NCI-H2227 treated with DMSO at 0.1 percent for 48 hours (cell line): Measurements from ENCODE around the gene STRA8.
A peak's percentile ranks its signal among the peaks of the same experiment; 100 is the strongest.
"Not testable (repeated sequence)": the region's sequence is repeated elsewhere in the genome, so short reads cannot be mapped to it uniquely, and the experiment has no call there.

ENCODE experiments used
- DNase-seq: peaks from one replicate; lab custom pipeline; 2025; lab: John Stamatoyannopoulos, UW

STRA8 gene

DNA sequence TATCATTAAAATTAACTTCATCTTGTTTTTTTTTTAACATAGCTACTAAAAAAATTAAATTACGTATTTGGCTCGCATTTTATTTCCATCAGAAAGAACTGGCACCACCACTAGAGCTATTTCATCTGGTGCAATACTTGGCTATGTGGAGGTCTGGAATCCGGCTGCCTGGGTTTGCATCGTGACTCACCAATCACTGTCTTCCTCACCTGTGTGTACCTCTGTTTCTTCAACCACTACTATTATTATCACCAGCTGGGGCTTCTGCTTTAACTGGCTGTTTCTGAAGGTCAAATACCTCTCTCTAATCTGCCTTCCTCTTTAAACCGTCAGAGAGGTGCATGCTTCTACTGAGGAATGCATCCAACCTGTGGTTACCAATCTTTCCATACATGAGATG, 28.8 kb upstream of the STRA8 start:
- DNase-seq = no peak

DNA sequence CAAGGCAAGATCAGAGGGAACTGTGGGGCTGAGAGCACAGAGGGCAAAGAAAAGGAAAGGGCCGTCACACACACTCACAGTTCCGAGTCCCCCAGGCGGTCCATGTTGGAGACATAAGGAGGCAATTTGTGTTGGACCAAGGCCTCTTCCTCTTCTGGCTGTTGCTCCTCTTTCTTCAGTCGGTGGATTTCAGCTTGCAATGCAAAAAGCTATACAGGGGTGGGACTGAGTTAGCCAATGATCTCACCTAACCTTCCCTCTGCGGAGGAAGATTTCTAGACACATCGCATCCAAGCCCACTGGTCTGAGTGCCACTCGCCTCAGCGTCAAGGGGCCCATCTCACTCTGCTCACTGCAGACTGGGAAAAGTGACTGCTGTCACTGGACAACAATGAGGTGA, 27.8 kb upstream of the STRA8 start:
- no peak for DNase-seq

DNA sequence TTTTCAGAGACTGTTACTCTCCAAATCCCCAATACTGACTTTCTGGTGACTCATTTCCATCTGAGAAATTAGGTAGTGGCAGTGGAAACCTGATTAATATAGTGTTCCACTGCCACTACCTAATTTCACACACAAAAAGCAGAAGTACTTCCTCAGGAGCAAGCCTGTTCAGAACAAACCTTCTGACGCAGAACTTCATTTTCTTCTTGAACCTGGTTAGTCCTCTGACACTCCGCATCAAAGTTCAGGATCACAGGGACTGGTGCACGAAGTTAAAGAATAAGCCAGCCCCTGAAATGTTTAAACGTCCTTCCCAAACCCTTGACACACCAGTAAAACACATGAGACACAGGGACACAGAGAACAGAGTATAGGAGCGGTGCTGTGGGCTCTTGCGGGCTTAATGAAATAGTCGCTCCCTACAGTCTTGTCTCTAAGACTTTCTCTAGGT, 26.7 kb upstream of the STRA8 start:
- no peak for DNase-seq

DNA sequence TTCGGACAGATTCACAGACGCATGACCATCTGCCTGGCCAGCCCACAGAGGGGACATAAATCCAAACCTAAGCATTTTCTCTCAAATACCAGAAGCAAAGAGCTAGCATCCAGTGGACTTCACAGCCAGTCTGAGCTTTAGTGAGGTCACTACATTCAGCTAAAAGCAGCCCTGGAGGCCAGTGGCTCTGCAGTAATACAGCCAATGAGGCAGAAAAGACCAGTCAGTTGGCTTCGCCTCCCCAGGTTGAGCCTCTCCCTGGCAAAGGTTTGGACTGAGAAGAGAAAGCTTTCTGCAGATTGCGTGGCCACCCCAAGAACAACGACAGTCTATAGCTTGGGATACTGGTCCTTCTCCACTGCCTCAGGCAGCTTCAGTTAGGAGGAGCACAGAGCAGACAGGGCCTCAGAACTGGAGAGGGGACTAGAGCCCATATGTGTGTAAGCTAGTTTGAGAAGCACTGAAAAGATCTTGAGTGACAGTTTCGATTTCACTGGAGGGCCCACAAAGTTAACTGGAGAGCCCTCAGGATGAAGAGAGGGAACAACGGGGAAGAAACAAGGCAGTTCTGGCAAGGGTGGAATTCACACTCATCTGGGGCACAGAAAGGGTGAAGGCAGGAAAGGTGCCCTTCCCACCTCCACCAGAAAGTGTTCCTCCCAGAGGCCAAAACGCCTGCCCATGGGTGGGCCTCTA, 26.1 kb upstream of the STRA8 start:
- no peak for DNase-seq

DNA sequence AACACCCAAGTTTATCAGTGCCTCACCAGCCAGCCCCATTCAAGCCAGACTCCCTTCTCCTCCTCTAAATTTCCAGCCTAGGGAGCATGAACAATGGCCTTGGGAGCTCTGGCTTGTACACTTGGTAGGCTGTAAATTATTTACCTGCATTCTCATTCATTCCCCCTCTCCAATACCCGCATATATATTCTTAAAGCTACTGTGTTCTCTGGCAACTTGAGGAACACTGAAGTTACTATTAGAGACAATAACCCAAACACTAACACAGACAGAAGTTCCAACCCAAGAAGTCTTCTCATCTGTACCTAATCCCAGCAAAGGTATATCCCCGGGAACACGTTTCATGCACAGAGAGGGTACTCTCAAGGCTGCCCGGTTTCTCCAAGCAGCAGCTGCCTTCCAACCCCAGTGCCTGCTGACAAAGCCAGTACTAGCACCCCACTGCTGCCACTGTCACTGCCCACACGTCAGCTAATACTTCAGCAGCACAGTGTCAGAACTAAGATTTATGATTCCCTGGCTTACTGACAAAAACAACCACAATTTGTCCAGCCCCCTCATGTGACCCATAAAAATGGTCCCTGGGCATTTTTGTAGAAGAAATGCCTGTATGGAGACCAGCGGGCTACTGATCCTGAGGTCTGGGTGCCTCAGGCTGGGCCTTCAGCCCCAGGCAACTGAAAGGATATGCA, 25.4 kb upstream of the STRA8 start:
- DNase-seq = no peak

DNA sequence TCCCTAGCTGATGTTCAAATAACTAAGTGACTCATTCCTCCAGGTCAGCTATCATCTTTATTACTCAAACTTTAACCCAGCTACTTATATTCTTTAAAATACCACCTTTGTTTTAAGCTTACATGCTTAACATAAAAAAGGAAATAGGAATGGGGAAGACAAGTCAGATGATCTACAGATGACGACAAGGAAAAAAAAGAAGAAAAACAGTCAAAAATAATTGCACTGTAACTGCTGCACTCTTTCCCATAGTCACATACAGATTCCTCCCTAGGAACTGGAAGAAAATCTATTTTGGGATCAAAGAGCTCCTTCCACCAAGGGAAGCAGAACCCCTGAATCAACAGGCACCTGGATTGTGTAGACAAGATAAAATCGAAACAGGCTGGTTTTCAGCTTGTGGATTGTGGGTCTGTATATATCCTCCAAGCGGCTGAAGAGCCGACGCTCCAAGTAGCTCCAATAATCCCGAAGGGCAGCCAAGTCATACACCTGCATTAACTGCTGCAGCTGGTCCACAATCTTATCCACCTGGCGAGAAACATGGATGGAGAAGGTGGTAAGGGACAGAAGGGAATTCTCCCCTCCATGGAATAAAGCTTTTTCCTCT, 24.3 kb upstream of the STRA8 start:
- DNase-seq = no peak

DNA sequence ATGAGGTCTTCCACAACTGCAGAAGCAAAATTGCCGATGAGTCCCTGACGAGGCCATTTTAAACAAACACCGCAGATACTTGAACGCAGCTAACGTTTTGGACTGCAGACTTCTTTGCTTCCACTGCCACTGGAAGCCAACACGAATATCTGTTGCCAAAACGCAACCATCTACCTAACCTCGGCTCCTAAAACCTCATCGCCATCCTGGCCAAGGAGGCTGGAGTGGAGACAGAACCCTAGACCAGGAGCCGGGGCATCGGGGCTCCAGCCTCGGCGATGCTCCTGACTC, 22.8 kb upstream of the STRA8 start:
- no peak for DNase-seq

DNA sequence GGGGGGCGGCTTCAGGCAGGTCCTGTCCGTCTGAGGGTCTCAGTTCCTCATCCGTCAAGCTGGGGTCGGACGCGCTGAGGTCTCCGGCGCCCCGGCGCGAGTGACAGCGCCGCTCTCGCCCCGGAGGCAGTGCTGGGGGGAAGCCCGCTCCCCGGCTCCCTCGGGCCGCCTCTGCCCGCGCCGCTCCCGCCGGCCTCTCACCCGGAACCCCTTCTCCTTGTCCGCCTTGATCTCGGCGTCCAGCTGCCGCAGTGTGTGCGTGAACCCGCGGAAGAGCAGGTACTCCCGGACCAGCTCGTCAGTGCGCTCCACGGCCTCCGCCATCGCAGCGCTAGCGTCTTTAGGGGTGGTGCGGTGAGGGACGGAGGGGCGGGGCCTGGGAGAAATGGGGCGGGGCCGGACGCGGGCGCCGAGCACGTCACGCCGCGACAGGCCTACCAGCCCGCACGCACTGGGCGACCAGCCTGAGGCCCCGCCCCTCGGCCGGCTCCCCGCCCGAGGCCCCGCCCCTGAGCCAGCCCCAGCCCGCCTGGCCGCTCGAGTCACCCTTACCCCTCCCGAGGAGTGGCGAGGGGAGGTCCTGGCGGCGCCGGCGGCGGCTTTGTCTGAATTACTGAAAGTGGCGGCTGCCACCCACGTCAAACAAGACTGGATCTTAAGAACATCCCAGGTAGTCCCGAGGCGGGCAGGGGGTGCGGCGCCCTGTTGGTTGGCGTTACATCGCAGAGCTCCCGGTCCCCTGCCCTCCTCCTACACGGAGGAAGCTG, 22.3 kb upstream of the STRA8 start, which contains the start of gene WDR91:
TSS of gene WDR91 (minus strand) at position 348 of the 767 bp plus-strand sequence. CDS start at position 324, 24 bp downstream.
- peak; percentile 93 for DNase-seq

DNA sequence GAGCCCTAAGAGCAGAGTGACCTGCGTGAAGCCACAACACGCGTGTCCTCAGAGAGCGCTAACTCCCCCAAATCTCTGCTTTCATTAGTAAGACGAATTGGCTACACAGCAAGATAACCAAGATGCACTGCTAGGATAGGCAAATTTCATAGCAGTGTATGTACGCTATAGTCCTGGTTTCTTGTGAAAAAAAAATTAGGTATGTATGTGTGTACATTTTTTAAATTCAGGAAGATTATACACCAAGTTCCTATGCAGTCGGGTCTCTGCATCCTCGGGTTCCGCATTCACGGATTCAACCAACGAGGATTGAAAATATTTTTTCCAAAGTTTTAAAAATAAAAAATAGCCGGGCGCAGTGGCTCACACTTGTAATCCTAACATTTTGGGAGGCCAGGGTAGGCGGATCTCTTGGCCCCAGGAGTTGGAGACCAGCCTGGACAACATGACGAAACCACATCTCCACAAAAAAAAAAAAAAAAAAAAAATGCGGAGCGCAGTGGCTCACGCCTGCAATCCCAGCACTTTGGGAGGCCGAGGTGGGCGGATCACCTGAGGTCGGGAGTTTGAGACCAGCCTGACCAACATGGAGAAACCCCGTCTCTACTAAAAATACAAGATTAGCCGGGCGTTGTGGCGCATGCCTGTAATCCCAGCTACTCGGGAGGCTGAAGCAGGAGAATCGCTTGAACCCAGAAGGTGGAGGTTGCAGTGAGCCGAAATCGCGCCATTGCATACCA, 21.5 kb upstream of the STRA8 start:
- DNase-seq = not testable (repeated sequence)

DNA sequence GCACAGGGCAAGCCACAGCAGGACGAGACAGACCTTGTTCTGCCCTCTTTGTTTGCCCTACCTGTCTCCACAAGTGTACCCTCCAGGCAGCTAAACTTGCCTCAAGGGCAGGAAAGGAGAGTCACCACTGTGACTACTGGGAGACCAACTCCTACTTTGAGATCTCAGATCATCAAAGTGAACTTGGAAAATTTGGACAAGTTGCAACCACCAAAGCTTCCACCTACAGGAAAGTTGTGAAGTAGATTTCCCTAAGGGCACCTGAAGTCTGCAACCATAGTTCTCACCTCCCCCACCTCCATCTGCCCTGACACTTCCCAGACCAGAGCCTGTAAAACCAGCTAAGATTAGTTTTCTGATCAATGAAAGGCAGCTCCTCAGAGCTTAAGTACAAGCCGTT, 19.8 kb upstream of the STRA8 start:
- no peak for DNase-seq

DNA sequence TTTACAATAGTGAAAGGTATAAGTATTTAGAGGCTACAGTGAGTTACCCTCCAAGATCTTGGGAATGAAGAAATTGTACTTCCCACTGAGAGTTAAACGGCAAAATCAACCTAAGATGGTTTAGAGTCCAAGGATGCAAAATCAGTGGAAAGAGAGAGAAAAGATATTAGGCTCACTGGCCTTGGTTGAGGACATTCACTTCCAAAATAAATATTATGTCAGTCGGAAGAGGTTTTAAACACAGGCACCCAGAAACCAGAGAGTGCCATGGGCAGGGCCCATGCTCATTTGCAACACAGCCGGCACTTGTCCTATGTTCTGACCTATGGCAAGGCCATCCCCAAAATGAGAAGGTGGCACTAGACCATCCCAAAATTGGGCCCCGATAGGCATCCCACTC, 18.5 kb upstream of the STRA8 start:
- no peak for DNase-seq

DNA sequence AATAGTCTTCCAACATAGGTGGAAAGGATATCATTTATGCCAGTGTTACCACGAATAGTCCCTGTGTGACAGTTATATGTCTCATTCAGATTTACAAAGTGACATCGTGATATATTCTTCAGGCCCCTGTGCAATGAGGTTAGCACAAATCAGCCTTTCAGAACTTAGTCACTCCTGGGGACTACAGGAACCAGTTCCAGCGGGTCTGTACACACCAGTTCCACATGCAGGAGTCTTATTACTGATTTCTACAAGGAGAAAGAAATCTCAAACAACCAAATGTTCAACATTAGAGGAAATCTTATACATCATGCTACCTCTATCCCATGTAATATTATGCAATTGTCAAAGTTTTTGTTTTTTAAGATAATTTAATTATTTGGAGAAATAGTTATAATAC, 17.9 kb upstream of the STRA8 start:
- DNase-seq = no peak

DNA sequence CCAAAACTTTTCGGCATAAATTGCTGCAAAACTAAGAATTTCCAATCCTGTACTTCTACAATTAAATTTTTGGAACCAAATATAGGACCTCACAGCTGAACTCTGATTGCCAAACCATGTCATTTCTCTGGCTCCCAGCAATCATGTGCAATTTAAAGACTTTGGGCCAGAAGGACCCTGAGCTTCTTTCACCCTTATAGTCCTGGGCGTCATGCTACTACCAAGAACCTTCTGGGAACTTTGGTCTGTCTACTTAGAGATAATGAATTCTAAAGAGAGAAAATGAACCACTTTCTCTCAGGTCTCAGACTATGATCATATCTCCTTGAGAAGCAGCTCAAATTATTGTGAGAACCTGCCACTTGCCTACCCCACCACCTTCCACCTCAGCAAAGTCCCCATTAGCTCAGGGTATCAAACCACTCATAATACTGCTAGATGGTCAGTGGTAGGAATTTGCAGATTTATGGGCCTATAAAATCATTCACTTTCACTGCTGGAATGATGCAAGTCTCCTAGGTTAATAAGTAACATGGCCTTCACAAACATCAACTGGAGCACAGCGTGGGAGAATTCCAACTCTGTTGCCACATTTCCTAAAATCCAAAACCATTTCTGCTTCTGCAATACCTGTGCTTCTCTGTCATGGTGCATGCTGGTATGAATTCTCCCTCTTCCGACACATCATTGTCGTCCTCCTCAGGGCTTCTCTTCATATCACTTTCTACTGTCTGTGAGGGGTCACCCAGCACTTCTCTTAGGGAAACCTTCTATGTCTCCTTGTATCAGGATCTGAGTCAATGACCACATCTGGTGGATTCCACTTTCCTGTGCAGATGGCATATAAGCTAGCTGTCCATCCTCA, 15.8 kb upstream of the STRA8 start:
- no peak for DNase-seq

DNA sequence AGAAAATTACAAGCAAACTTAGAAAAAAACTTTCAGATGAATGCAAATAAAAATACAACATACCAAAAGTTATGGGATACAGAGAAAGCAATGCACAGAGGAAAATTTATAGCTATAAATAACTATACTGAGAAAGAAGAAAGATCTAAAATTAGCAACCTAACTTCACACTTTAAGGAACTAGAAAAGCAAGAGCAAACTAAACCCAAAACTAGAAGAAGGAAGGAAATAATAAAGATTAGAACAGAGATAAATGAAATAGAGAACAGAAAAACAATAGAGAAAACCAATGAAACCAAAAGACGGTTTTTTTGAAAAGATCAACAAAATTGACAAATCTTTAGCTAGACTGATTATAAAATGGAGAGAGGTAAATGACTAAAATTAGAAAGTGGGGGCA, 9.6 kb upstream of the STRA8 start:
- DNase-seq = no peak

DNA sequence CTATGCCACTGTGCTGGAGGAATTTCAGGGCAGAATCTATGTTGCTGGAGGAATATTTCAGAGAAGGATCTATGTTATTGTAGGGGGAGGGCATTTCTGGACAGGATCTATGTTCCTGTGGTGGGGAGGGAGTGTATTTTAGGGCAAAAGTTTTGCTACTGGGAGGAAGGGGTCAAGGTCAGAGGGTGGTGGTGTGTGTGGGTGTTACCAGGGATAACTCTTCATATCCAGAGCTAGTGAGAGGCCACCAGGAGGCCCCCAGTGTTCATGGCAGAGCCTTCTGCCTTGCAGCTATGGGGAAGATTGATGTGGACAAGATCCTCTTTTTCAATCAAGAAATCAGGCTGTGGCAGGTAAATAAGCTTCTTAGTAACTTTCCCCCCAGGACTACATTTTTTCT, 2.0 kb upstream of the STRA8 start:
- DNase-seq = no peak

DNA sequence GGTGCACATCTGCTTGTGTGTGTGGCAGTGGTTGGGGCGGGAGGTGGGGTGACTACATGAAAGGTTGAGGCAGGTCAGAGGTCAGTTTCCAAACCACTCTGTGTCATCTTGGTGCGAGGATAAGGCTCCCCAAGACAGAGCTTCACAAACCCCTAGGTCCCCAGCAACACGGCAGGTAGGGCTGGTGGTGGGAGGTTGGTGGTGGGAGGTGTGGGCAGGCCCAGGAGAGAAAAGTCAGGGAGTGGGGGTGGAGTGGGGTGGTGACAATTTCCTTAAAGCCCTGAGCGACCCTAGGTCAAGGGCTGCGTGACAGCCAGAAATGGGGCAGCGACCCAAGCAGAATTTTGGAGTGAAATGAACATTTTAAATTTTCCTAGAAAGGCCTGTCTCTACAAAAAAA, 1.6 kb upstream of the STRA8 start:
- DNase-seq = no peak

DNA sequence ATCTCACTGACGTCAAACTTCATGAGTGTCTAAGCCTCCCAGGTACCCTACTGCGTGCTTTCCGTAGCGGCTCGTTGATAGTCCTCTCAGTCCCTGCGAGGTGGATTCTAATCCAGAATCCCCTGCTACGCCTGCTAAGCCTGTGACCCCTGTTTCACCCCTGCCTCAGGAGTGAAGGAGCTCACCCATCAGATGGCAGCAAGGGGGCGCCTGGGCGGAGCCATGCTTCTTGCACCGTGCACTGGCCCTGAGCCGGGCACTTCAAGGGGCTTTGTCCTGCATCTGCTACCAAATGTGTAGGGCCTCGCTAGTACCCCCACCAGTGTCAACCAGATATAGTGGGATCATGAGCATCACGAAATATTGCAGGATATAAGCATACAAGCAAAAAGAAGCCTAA, 918 bp upstream of the STRA8 start:
- no peak for DNase-seq

DNA sequence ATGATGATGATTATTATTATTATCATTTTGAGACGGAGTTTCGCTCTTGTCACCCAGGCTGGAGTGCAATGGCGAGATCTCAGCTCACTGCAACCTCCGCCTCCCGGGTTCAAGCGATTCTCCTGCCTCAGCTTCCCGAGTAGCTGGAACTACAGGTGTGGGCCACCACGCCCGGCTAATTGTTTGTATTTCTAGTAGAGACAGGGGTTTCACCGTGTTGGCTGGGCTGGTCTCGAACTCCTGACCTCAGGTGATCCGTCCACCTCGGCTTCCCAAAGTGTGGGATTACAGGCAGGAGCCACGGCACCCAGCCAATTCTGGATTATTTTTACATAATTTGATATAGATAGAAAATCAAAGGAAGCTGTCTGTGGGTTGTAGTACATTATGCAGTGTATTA, 457 bp downstream of the STRA8 start:
- not testable (repeated sequence) for DNase-seq

DNA sequence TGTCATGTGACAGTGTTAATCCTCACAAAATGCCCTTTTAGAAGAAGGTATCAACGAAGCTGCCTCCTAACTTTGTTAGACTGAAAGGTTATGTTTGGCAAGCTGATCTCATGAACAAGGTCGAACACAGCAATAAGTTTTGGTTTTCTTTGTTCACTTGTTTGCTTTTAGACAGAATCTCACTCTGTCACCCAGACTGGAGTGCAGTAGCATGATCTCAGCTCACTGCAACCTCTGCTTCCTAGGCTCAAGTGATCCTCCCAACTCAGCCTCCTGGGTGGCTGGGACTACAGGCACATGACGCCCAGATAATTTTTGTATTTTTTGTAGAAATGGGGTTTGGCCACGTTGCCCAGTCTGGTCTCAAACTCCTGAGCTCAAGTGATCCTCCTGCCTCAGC, 1.1 kb downstream of the STRA8 start:
- no peak for DNase-seq

DNA sequence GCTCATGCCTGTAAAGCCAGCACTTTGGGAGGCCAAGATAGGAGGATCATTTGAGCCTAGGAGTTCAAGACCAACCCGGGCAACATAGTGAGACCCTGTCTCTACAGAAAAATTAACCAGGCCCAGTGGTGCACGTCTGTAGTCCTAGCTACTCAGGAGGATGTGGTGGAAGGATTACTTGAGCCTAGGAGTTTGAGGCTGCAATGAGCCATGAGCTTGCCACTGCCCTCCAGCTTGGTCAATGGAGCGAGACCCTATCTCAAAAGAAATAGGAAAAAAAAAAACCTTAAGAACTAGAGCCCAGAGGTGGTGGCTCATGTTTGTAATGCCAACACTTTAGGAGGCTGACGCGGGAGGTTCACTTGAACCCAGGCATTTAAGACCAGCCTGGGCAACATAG, 2.2 kb downstream of the STRA8 start:
- no peak for DNase-seq

DNA sequence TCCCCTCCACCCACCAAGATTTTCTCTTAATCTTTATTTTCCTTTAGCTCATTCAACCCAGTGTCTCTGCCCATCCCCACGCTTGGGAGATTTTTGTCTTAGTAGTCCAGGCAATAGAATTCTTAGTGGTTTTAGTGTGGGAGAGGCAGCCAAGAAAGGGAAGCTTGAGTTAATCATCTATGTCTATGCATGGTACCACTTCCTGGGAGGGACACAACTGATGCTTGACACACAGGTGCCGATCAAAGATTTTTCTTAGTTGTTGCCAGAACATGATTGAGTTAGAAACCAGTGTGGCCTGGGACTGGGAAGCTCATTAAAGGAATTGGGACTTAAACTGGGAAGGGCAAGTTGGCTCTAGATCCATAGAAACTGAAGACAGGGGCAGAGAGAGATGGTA, 3.1 kb downstream of the STRA8 start:
- no peak for DNase-seq
